MM.1S (cell line): Measurements from ENCODE around the gene CELF4.

Source experiments
- DNase-seq: peaks from one replicate; pipeline ENCODE4 v3.0.0-alpha.2; 2015
- H2AFZ ChIP-seq: fragments of 300-600 bp; sonication (generic); 2 replicates; pipeline ENCODE4 v1.6.0; 2016; ENCODE audit warnings: antibody characterized with exemption, low read length
- H3F3A ChIP-seq: fragments of 300-600 bp; sonication (generic); 2 replicates; pipeline ENCODE4 v1.6.1; 2016; ENCODE audit warnings: mild to moderate bottlenecking, antibody characterized with exemption, low read length, moderate library complexity, mixed read lengths; ENCODE audit not compliant: insufficient read depth
- H3K27ac ChIP-seq: fragments of 300-600 bp; sonication (generic); 2 replicates; pipeline ENCODE4 v1.5.1; 2016; ENCODE audit warnings: mild to moderate bottlenecking, low read length
- H3K27me3 ChIP-seq: fragments of 300-600 bp; sonication (generic); replicated peaks from 2 replicates; pipeline ENCODE4 v1.6.0; 2016; ENCODE audit warnings: low read length; ENCODE audit not compliant: insufficient read depth
- H3K36me3 ChIP-seq: fragments of 300-600 bp; sonication (generic); replicated peaks from 2 replicates; pipeline ENCODE4 v1.6.1; 2016; ENCODE audit warnings: mild to moderate bottlenecking, low read length, mixed read lengths; ENCODE audit not compliant: insufficient read depth
- H3K4me1 ChIP-seq: fragments of 300-600 bp; sonication (generic); 2 replicates; pipeline ENCODE4 v1.6.1; 2016; ENCODE audit warnings: low read length, mixed read lengths
- H3K4me2 ChIP-seq: fragments of 300-600 bp; sonication (generic); 2 replicates; pipeline ENCODE4 v1.6.0; 2016; ENCODE audit warnings: low read depth, low read length
- H3K4me3 ChIP-seq: fragments of 300-600 bp; sonication (generic); 2 replicates; pipeline ENCODE4 v1.5.1; 2016; ENCODE audit warnings: low read length, mixed read lengths
- H3K79me2 ChIP-seq: fragments of 300-600 bp; sonication (generic); 2 replicates; pipeline ENCODE4 v1.6.1; 2016; ENCODE audit warnings: mixed run types, low read length, mixed read lengths
- H3K9ac ChIP-seq: fragments of 300-600 bp; sonication (generic); 2 replicates; pipeline ENCODE4 v1.6.1; 2016; ENCODE audit warnings: low read length, mixed read lengths
- H3K9me2 ChIP-seq: fragments of 300-600 bp; sonication (generic); replicated peaks from 2 replicates; pipeline ENCODE4 v1.6.1; 2016; ENCODE audit warnings: mild to moderate bottlenecking, low read length, mixed read lengths; ENCODE audit not compliant: insufficient read depth
- H3K9me3 ChIP-seq: fragments of 300-600 bp; sonication (generic); replicated peaks from 2 replicates; pipeline ENCODE4 v1.6.1; 2016; ENCODE audit warnings: mild to moderate bottlenecking, low read length, mixed read lengths; ENCODE audit not compliant: insufficient read depth
- H4K20me1 ChIP-seq: fragments of 300-600 bp; sonication (generic); 2 replicates; pipeline ENCODE4 v1.6.1; 2016; ENCODE audit warnings: mild to moderate bottlenecking, low read length, moderate library complexity, mixed read lengths; ENCODE audit not compliant: insufficient read depth
- CTCF ChIP-seq: fragments of 300-600 bp; sonication (generic); IDR thresholded peaks from 2 replicates; pipeline ENCODE4 v1.5.1; 2016; ENCODE audit warnings: antibody characterized with exemption, low read length, mixed read lengths
- EZH2 ChIP-seq: fragments of 300-600 bp; sonication (generic); optimal IDR thresholded peaks from 2 replicates; pipeline ENCODE3; 2017; ENCODE audit warnings: low read depth, mild to moderate bottlenecking, antibody characterized with exemption, low read length, mixed read lengths
- EZH2phosphoT487 ChIP-seq: fragments of 300-600 bp; sonication (generic); IDR thresholded peaks from 2 replicates; pipeline ENCODE4 v1.6.1; 2018; ENCODE audit warnings: antibody characterized with exemption, low read length

Gene CELF4

GRCh38 chr18:37584952-37585695 is 19.5 kb upstream of the CELF4 start:
- H3K9me2 ChIP-seq = no peaks in the 10 kb centered on the region
- H3K79me2 ChIP-seq = no peaks in the 10 kb centered on the region
- no peak overlapping the region for H3K9ac ChIP-seq
- no peak for DNase-seq
- no peaks in the 10 kb centered on the region for H3K36me3 ChIP-seq
- TF ChIP-seq EZH2 = no peak
- no peak for TF ChIP-seq EZH2phosphoT487
- TF ChIP-seq CTCF = no peak
- no peaks in the 10 kb centered on the region for H3K4me1 ChIP-seq
- no peaks in the 10 kb centered on the region for H4K20me1 ChIP-seq
- H3F3A ChIP-seq = no peaks in the 10 kb centered on the region
- H3K9me3 ChIP-seq = no peaks in the 10 kb centered on the region
- H3K27ac ChIP-seq = no peak overlapping the region
- no peaks in the 10 kb centered on the region for H3K27me3 ChIP-seq
- H3K4me3 ChIP-seq = no peak overlapping the region
- no peak overlapping the region for H3K4me2 ChIP-seq
- no peak overlapping the region for H2AFZ ChIP-seq

GRCh38 chr18:37584217-37584616 is 18.6 kb upstream of the CELF4 start:
- no peaks in the 10 kb centered on the region for H3K4me1 ChIP-seq
- H3K9me3 ChIP-seq = no peaks in the 10 kb centered on the region
- no peaks in the 10 kb centered on the region for H3K36me3 ChIP-seq
- no peak for DNase-seq
- no peaks in the 10 kb centered on the region for H3K79me2 ChIP-seq
- no peaks in the 10 kb centered on the region for H3K27me3 ChIP-seq
- no peaks in the 10 kb centered on the region for H4K20me1 ChIP-seq
- H3F3A ChIP-seq = no peaks in the 10 kb centered on the region
- no peak overlapping the region for H3K4me3 ChIP-seq
- no peak overlapping the region for H2AFZ ChIP-seq
- TF ChIP-seq EZH2phosphoT487 (no peak), CTCF (no peak), EZH2 (no peak)
- no peaks in the 10 kb centered on the region for H3K9me2 ChIP-seq
- H3K9ac ChIP-seq = no peak overlapping the region
- no peak overlapping the region for H3K27ac ChIP-seq
- no peak overlapping the region for H3K4me2 ChIP-seq

- Histone ChIP-seq H4K20me1 (no peaks in the 10 kb centered on the region), H3K9ac (no peak overlapping the region), H3F3A (no peaks in the 10 kb centered on the region), H2AFZ (no peak overlapping the region), H3K27me3 (no peaks in the 10 kb centered on the region), H3K4me3 (no peak overlapping the region), H3K27ac (no peak overlapping the region), H3K36me3 (no peaks in the 10 kb centered on the region), H3K4me1 (no peaks in the 10 kb centered on the region), H3K79me2 (no peaks in the 10 kb centered on the region), H3K9me3 (no peaks in the 10 kb centered on the region), H3K4me2 (no peak overlapping the region), H3K9me2 (no peaks in the 10 kb centered on the region)
- TF ChIP-seq EZH2phosphoT487 (no peak), EZH2 (no peak), CTCF (no peak)
- no peak for DNase-seq
Measured at GRCh38 chr18:37582261-37582660, 16.7 kb upstream of the CELF4 start.
